SK-N-SH (cell line): Measurements from ENCODE around the gene GABARAPL2. TPM values are rescaled to one million over a fixed set of nuclear protein-coding genes. Genes with fewer than 3 reads are reported as not detected.

Experiments
- CTCF ChIA-PET: fragments of 300-600, 350-600 bp; formaldehyde crosslinking; extraction: SDS; loops from one replicate; lab custom pipeline; 2021; lab: Yijun Ruan, JAX
- POLR2A ChIA-PET: fragments of 350-600 bp; sonication (Branson Sonifier 250); formaldehyde crosslinking; extraction: SDS; loops from one replicate; lab custom pipeline; 2020; ENCODE audit warnings: antibody characterized with exemption, inconsistent platforms; lab: Yijun Ruan, JAX
- DNase-seq: peaks from one replicate; pipeline ENCODE4 v3.0.0; 2012
- H2AFZ ChIP-seq: fragments of 200-600 bp; sonication (generic); 2 replicates; pipeline ENCODE4 v1.8.1; 2016; ENCODE audit warnings: antibody characterized with exemption, mild to moderate bottlenecking, low read depth
- H3F3A ChIP-seq: fragments of 200-600 bp; sonication (generic); replicated peaks from 2 replicates; pipeline ENCODE3; 2016; ENCODE audit warnings: antibody characterized with exemption, mild to moderate bottlenecking; ENCODE audit not compliant: insufficient read depth
- H3K27ac ChIP-seq, 2 experiments: fragments of 200-500 bp in 1 of 2; fragments of 200-600 bp in 1 of 2; sonication (Bioruptor generic) in 1 of 2; sonication (generic), shearing (Covaris generic) in 1 of 2; 2 replicates each; pipeline versions ENCODE4 v1.5.1 to v1.6.1; 2014 to 2016; ENCODE audit warnings: low read depth in 2 of 2, inconsistent platforms in 1 of 2, low read length in 1 of 2, mild to moderate bottlenecking in 1 of 2, mixed read lengths in 1 of 2
- H3K27me3 ChIP-seq: fragments of 200-600 bp; sonication (generic), shearing (Covaris generic); 2 replicates; pipeline ENCODE4 v1.6.1; 2016; ENCODE audit warnings: mixed run types; ENCODE audit not compliant: insufficient read depth
- H3K36me3 ChIP-seq, 2 experiments: fragments of 200-500 bp in 1 of 2; fragments of 200-600 bp in 1 of 2; sonication (Bioruptor generic) in 1 of 2; sonication (generic) in 1 of 2; replicated peaks in 1 of 2; 2 replicates each; pipeline versions ENCODE3 to v1.5.1; 2014 to 2016; ENCODE audit warnings: low read length in 1 of 2, mild to moderate bottlenecking in 1 of 2; ENCODE audit not compliant: insufficient read depth in 2 of 2, control insufficient read depth in 1 of 2
- H3K4me1 ChIP-seq, 2 experiments: fragments of 200-500 bp in 1 of 2; fragments of 200-600 bp in 1 of 2; sonication (Bioruptor generic) in 1 of 2; sonication (generic), shearing (Covaris generic) in 1 of 2; 2 replicates each; pipeline versions ENCODE4 v1.5.1 to v1.6.1; 2014 to 2016; ENCODE audit warnings: low read depth in 1 of 2, low read length in 1 of 2, mixed run types in 1 of 2; ENCODE audit not compliant: insufficient read depth in 2 of 2, control insufficient read depth in 1 of 2
- H3K4me2 ChIP-seq: fragments of 200-600 bp; sonication (generic), shearing (Covaris generic); 2 replicates; pipeline ENCODE4 v1.6.1; 2017; ENCODE audit warnings: mixed run types
- H3K4me3 ChIP-seq, 2 experiments: fragments of 200-500 bp in 1 of 2; fragments of 200-600 bp in 1 of 2; sonication (Bioruptor generic) in 1 of 2; sonication (generic), shearing (Covaris generic) in 1 of 2; 2 replicates each; pipeline versions ENCODE4 v1.5.1 to v1.8.1; 2014 to 2016; ENCODE audit warnings: low read depth in 2 of 2, inconsistent platforms in 1 of 2, low read length in 1 of 2, mild to moderate bottlenecking in 1 of 2, mixed read lengths in 1 of 2, moderate library complexity in 1 of 2
- H3K79me2 ChIP-seq: fragments of 200-600 bp; sonication (generic); 2 replicates; pipeline ENCODE4 v1.8.1; 2017; ENCODE audit warnings: mild to moderate bottlenecking; ENCODE audit not compliant: insufficient read depth
- H3K9ac ChIP-seq: fragments of 200-600 bp; sonication (generic); 2 replicates; pipeline ENCODE4 v1.6.1; 2017; ENCODE audit warnings: mixed run types
- H3K9me2 ChIP-seq: fragments of 200-600 bp; sonication (generic); 2 replicates; pipeline ENCODE4 v1.6.1; 2017; ENCODE audit warnings: mixed run types
- H3K9me3 ChIP-seq: fragments of 200-600 bp; sonication (generic); 2 replicates; pipeline ENCODE4 v1.6.1; 2017; ENCODE audit warnings: mixed run types, mild to moderate bottlenecking, moderate library complexity
- H4K20me1 ChIP-seq: fragments of 200-600 bp; sonication (generic); 2 replicates; pipeline ENCODE4 v1.6.1; 2017; ENCODE audit warnings: mild to moderate bottlenecking, mixed run types; ENCODE audit not compliant: insufficient read depth
- CHD2 ChIP-seq: fragments of 150-350 bp; IDR thresholded peaks from 2 replicates; pipeline ENCODE4 v1.6.1; 2018; ENCODE audit warnings: low read length; ENCODE audit not compliant: partially characterized antibody
- EZH2phosphoT487 ChIP-seq: fragments of 200-600 bp; sonication (generic); IDR thresholded peaks from 2 replicates; pipeline ENCODE4 v1.6.1; 2017; ENCODE audit warnings: low read depth, mixed run types, mild to moderate bottlenecking, antibody characterized with exemption, moderate library complexity, borderline replicate concordance
- FOXJ3 ChIP-seq: sonication (generic); formaldehyde crosslinking; IDR thresholded peaks from 2 replicates; pipeline ENCODE4 v1.5.1; 2020; ENCODE audit warnings: mild to moderate bottlenecking, missing genetic modification reagents
- JUND ChIP-seq: IDR thresholded peaks from 2 replicates; pipeline ENCODE4 v1.4.0; 2012
- MXI1 ChIP-seq: IDR thresholded peaks from 2 replicates; pipeline ENCODE4 v1.6.1; 2012; ENCODE audit warnings: mild to moderate bottlenecking, low read depth, low read length, improper control_type of control experiment
- POLR2AphosphoS5 ChIP-seq: IDR thresholded peaks from 2 replicates; pipeline ENCODE4 v1.6.1; 2012; ENCODE audit warnings: low read depth, low read length
- RAD21 ChIP-seq: IDR thresholded peaks from 2 replicates; pipeline ENCODE4 v1.6.1; 2012; ENCODE audit warnings: mild to moderate bottlenecking, low read length
- SMC3 ChIP-seq: IDR thresholded peaks from 2 replicates; pipeline ENCODE4 v1.6.1; 2012; ENCODE audit warnings: low read depth, low read length, improper control_type of control experiment
- TAF1 ChIP-seq: IDR thresholded peaks from 2 replicates; pipeline ENCODE4 v1.6.1; 2012; ENCODE audit warnings: low read depth, mild to moderate bottlenecking, low read length, moderate library complexity, borderline replicate concordance
- TCF12 ChIP-seq: IDR thresholded peaks from 2 replicates; pipeline ENCODE4 v1.4.0; 2012
- TEAD4 ChIP-seq: IDR thresholded peaks from 2 replicates; pipeline ENCODE4 v1.4.0; 2012; ENCODE audit warnings: mild to moderate bottlenecking, borderline replicate concordance; ENCODE audit not compliant: insufficient read depth
- USF1 ChIP-seq: IDR thresholded peaks from 2 replicates; pipeline ENCODE4 v1.4.0; 2012; ENCODE audit warnings: low read depth, borderline replicate concordance
- USF2 ChIP-seq: fragments of 150-350 bp; IDR thresholded peaks from 2 replicates; pipeline ENCODE4 v1.6.1; 2017; ENCODE audit warnings: antibody characterized with exemption, low read length, low read depth, borderline replicate concordance
- WGBS: methylation state at CpG from one replicate; pipeline ENCODE4 v1.1.6; 2017; ENCODE audit warnings: low lambda C conversion rate; 5-methylcytosine and 5-hydroxymethylcytosine counted together
- polyA plus RNA-seq, 3 experiments: library from polyadenylated mRNA; depleted of rRNA; stranded (reverse); fragments of >200 nt; gene quantifications; 2 replicates each; pipeline ENCODE4 v1.2.3, GENCODE V29; 2012

The GABARAPL2 gene
- polyA plus RNA-seq, 1 of the 3 experiments (the other 2 are of a cell fraction), result 135 TPM

GRCh38 chr16:75572864-75573542 is 6.8 kb downstream of the GABARAPL2 start:
- H3K9me3 ChIP-seq, result no peaks in the 10 kb centered on the region
- WGBS, result 71% methylated on average over 2 of the region's 3 CpGs
- no peak overlapping the region; a peak in 1 of 4 replicates for H3K27ac ChIP-seq
- no peak overlapping the region for H2AFZ ChIP-seq
- peaks cover 48 to 85% of the 10 kb centered on the region in 2 experiments for H3K36me3 ChIP-seq
- no peak overlapping the region for H3K4me3 ChIP-seq
- H3K4me1 ChIP-seq, result peaks cover 0 to 5% of the 10 kb centered on the region in 2 experiments; a peak in 1 of 4 replicates
- no peaks in the 10 kb centered on the region for H3F3A ChIP-seq
- no peaks in the 10 kb centered on the region for H3K9me2 ChIP-seq
- no peaks in the 10 kb centered on the region for H3K27me3 ChIP-seq
- H3K4me2 ChIP-seq, result no peak overlapping the region
- POLR2A ChIA-PET, result no interaction called here
- DNase-seq, result no peak
- TF ChIP-seq FOXJ3 (no peak), MXI1 (no peak), POLR2AphosphoS5 (no peak), JUND (no peak), USF1 (no peak), TCF12 (no peak), EZH2phosphoT487 (no peak)
- peaks cover 33% of the 10 kb centered on the region for H3K79me2 ChIP-seq
- CTCF ChIA-PET, result interaction anchor here (0.6 to 1.1 kb wide), 3 partner anchors 23 to 102 kb away, joined by 3 read pairs; no protein-coding TSS in a partner anchor
- no peaks in the 10 kb centered on the region for H4K20me1 ChIP-seq
- no peak overlapping the region for H3K9ac ChIP-seq

- H3F3A ChIP-seq, result no peaks in the 10 kb centered on the region
- no peaks in the 10 kb centered on the region for H3K27me3 ChIP-seq
- no peaks in the 10 kb centered on the region for H3K9me2 ChIP-seq
- peaks cover 24% of the 10 kb centered on the region for H3K79me2 ChIP-seq
- CTCF ChIA-PET, result interaction anchor here (0.6 kb wide), 1 partner anchor 24 kb away, joined by 3 read pairs; no protein-coding TSS in a partner anchor
- TF ChIP-seq SMC3 (no peak), EZH2phosphoT487 (no peak), TAF1 (no peak), RAD21 (no peak), TEAD4 (no peak), USF2 (no peak), CHD2 (no peak), FOXJ3 (no peak)
- TF ChIP-seq, all 33 proteins: peak for 0
- H3K36me3 ChIP-seq, result peaks cover 48 to 82% of the 10 kb centered on the region in 2 experiments
- WGBS, result 94% methylated on average over 5 of the region's 5 CpGs
- POLR2A ChIA-PET, result no interaction called here
- H3K9ac ChIP-seq, result no peak overlapping the region
- peaks cover 0 to 5% of the 10 kb centered on the region in 2 experiments; a peak in 1 of 4 replicates for H3K4me1 ChIP-seq
- no peak overlapping the region for H3K4me2 ChIP-seq
- no peak for DNase-seq
- H3K4me3 ChIP-seq, result no peak overlapping the region
- no peak overlapping the region for H3K27ac ChIP-seq
- no peak overlapping the region for H2AFZ ChIP-seq
- H4K20me1 ChIP-seq, result no peaks in the 10 kb centered on the region
- H3K9me3 ChIP-seq, result no peaks in the 10 kb centered on the region
Measured at GRCh38 chr16:75573955-75574354, 7.8 kb downstream of the GABARAPL2 start.
